ENCODE measurements around the gene OR10A6.

Gene OR10A6

GRCh38 chr11:7931168-7931567 lies at the start of gene OR10A6:
Gene OR10A6, minus strand, starts transcription at chr11:7931268. Its CDS starts 2,606 bp downstream, at chr11:7928662.
- no peak for DNase-seq (ENCODE audit: low read depth in 2 of 2)

- no peak for DNase-seq (ENCODE audit: low read depth in 2 of 2)
Measured at GRCh38 chr11:7977232-7977917, 46.3 kb upstream of the OR10A6 start.

GRCh38 chr11:7974668-7975067 lies 43.6 kb upstream of the OR10A6 start:
- DNase-seq (ENCODE audit: low read depth in 2 of 2) = no peak

- DNase-seq (ENCODE audit: low read depth in 2 of 2) = no peak
Measured at GRCh38 chr11:7973011-7973410, 41.9 kb upstream of the OR10A6 start.

GRCh38 chr11:7971846-7972245 lies 40.8 kb upstream of the OR10A6 start:
- no peak for DNase-seq (ENCODE audit: low read depth in 2 of 2)

GRCh38 chr11:7969756-7970646 lies 38.9 kb upstream of the OR10A6 start:
- DNase-seq (ENCODE audit: low read depth in 2 of 2) = no peak

- DNase-seq (ENCODE audit: low read depth in 2 of 2) = no peak
Measured at GRCh38 chr11:7968686-7969085, 37.6 kb upstream of the OR10A6 start.

GRCh38 chr11:7967826-7968225 lies 36.8 kb upstream of the OR10A6 start:
- DNase-seq (ENCODE audit: low read depth in 2 of 2) = no peak

GRCh38 chr11:7967097-7967496 lies 36.0 kb upstream of the OR10A6 start:
- no peak for DNase-seq (ENCODE audit: low read depth in 2 of 2)

- no peak for DNase-seq (ENCODE audit: low read depth in 2 of 2)
Measured at GRCh38 chr11:7965386-7965785, 34.3 kb upstream of the OR10A6 start, which contains the start of gene NLRP10. Gene NLRP10, minus strand, starts transcription at chr11:7965447. Its CDS starts 1,952 bp downstream, at chr11:7963495.

GRCh38 chr11:7964873-7965272 lies 33.8 kb upstream of the OR10A6 start:
- no peak for DNase-seq (ENCODE audit: low read depth in 2 of 2)

- DNase-seq (ENCODE audit: low read depth in 2 of 2) = no peak
Measured at GRCh38 chr11:7964261-7964660, 33.2 kb upstream of the OR10A6 start.

- no peak for DNase-seq (ENCODE audit: low read depth in 2 of 2)
Measured at GRCh38 chr11:7955191-7955590, 24.1 kb upstream of the OR10A6 start.

- DNase-seq (ENCODE audit: low read depth in 2 of 2) = no peak
Measured at GRCh38 chr11:7949934-7950333, 18.9 kb upstream of the OR10A6 start.

- no peak for DNase-seq (ENCODE audit: low read depth in 2 of 2)
Measured at GRCh38 chr11:7944123-7944522, 13.1 kb upstream of the OR10A6 start.

GRCh38 chr11:7941608-7942007 lies 10.5 kb upstream of the OR10A6 start, which contains the start of gene OR10A3:
Gene OR10A3, minus strand, starts transcription at chr11:7941708. Its CDS starts 2,188 bp downstream, at chr11:7939520.
- DNase-seq (ENCODE audit: low read depth in 2 of 2) = no peak

- no peak for DNase-seq (ENCODE audit: low read depth in 2 of 2)
Measured at GRCh38 chr11:7941146-7941545, 10.1 kb upstream of the OR10A6 start.

GRCh38 chr11:7936615-7937014 lies 5.5 kb upstream of the OR10A6 start:
- no peak for DNase-seq (ENCODE audit: low read depth in 2 of 2)

- DNase-seq (ENCODE audit: low read depth in 2 of 2) = no peak
Measured at GRCh38 chr11:7927635-7928034, 3.4 kb downstream of the OR10A6 start.

GRCh38 chr11:7924536-7924935 lies 6.5 kb downstream of the OR10A6 start:
- no peak for DNase-seq (ENCODE audit: low read depth in 2 of 2)

- no peak for DNase-seq (ENCODE audit: low read depth in 2 of 2)
Measured at GRCh38 chr11:7918141-7918540, 12.9 kb downstream of the OR10A6 start.

- no peak for DNase-seq (ENCODE audit: low read depth in 2 of 2)
Measured at GRCh38 chr11:7911011-7911410, 20.1 kb downstream of the OR10A6 start.

GRCh38 chr11:7910286-7910788 lies 20.7 kb downstream of the OR10A6 start:
- no peak for DNase-seq (ENCODE audit: low read depth in 2 of 2)
